Kidney (tissue), 14 donors: ENCODE data around the gene CRTC3. TPM values are rescaled to one million over a fixed set of nuclear protein-coding genes. Genes with fewer than 3 reads are reported as not detected.
A peak's percentile ranks its signal among the peaks of the same experiment; 100 is the strongest.

Source experiments
- DNase-seq, 5 donors: peaks; one replicate each; pipeline ENCODE4 v3.0.0-alpha.2; 2013 to 2020
- FAIRE-seq: peaks from 2 replicates; lab custom pipeline; 2012; peaks lifted over from hg19 to GRCh38; lab: Jason Lieb, UNC
- H3K27ac ChIP-seq, 2 donors: one replicate each; pipeline ENCODE4 v1.7.0; 2013; ENCODE audit warnings: low read depth in 2 of 2, low read length in 2 of 2, inconsistent platforms in 1 of 2
- H3K27me3 ChIP-seq: one replicate; pipeline ENCODE4 v1.7.1; 2013; ENCODE audit warnings: low read length, inconsistent platforms; ENCODE audit not compliant: control insufficient read depth, insufficient read depth
- H3K36me3 ChIP-seq, 3 donors: one replicate each; pipeline versions ENCODE4 v1.7.0 to v1.7.1; 2013; ENCODE audit warnings: low read length in 3 of 3, control low read depth in 1 of 3, inconsistent platforms in 1 of 3; ENCODE audit not compliant: insufficient read depth in 3 of 3, control insufficient read depth in 2 of 3
- H3K4me1 ChIP-seq, 3 donors: one replicate each; pipeline versions ENCODE4 v1.7.0 to v1.7.1; 2013; ENCODE audit warnings: low read length in 3 of 3, inconsistent platforms in 1 of 3, low read depth in 1 of 3; ENCODE audit not compliant: control insufficient read depth in 2 of 3, insufficient read depth in 2 of 3
- H3K4me3 ChIP-seq, 3 donors: one replicate each; pipeline versions ENCODE4 v1.7.0 to v1.8.1; 2013; ENCODE audit warnings: low read length in 3 of 3, control low read depth in 1 of 3, inconsistent platforms in 1 of 3
- H3K9ac ChIP-seq, 3 donors: one replicate each; pipeline versions ENCODE4 v1.7.0 to v1.7.1; 2013; ENCODE audit warnings: low read length in 3 of 3, control low read depth in 1 of 3, inconsistent platforms in 1 of 3
- H3K9me3 ChIP-seq, 3 donors: one replicate each; pipeline versions ENCODE4 v1.7.0 to v1.7.1; 2013; ENCODE audit warnings: low read length in 3 of 3, control low read depth in 1 of 3, inconsistent platforms in 1 of 3; ENCODE audit not compliant: control insufficient read depth in 2 of 3, insufficient read depth in 1 of 3
- CTCF ChIP-seq: IDR thresholded peaks from 3 replicates; pipeline ENCODE4 v1.5.1; 2012; ENCODE audit warnings: mild to moderate bottlenecking, moderate library complexity, borderline replicate concordance; ENCODE audit not compliant: insufficient read depth; ENCODE audit errors: extremely low read depth
- intact Hi-C: fragments of 100-400 bp; cut with DNase I; formaldehyde crosslinking; loops from one replicate; pipeline ENCODE4 v1.11.1; 2022
- polyA plus RNA-seq: library from polyadenylated mRNA; stranded (reverse); fragments of 350-450 nt; fragmentation: Illumina TruSeq; extraction: RNeasy Lipid Tissue Mini Kit (QIAGEN cat#74804); gene quantifications from one replicate; pipeline ENCODE4 v1.2.3, GENCODE V29; 2014; ENCODE audit warnings: low read depth, low replicate concordance; ENCODE audit not compliant: insufficient read depth
- total RNA-seq: library from RNA; stranded (reverse); fragmentation: NEBNext Ultra II Directional; extraction: Animal tissue kit (Norgen Biotek cat#: 25700); gene quantifications from one replicate; pipeline ENCODE4 v1.2.1, GENCODE V29; 2021
- donor health status: control.
- donor health status: control.
- donor health status: control.
- donor health status: control.
- donor health status: control.
- donor health status: DM: yes; HTN: yes; CAD: no.
- donor health status: Normal renal cell carcinoma (clear cell type).

The CRTC3 gene
- total and polyA plus RNA-seq, 2 donors from 2014 or later, result 9.2 to 49.0 TPM

- FAIRE-seq, result no peak
- H3K27me3 ChIP-seq, result no peaks in the 10 kb centered on the region
- H3K4me3 ChIP-seq, result peak overlapping the region in 2 of 3 donors; percentile 42 to 65
- H3K36me3 ChIP-seq, result no peaks in the 10 kb centered on the region
- no peak for TF ChIP-seq CTCF
- no peaks in the 10 kb centered on the region for H3K9me3 ChIP-seq
- H3K27ac ChIP-seq, result peak overlapping the region; percentile 84 to 87
- peak overlapping the region in 2 of 3 donors; percentile 60 to 80 for H3K9ac ChIP-seq
- peaks cover 0 to 8% (median 0%) of the 10 kb centered on the region in 3 donors for H3K4me1 ChIP-seq
- peak in 2 of 5 donors; percentile 56 to 66 for DNase-seq
- intact Hi-C loops, result no loop called here
Measured at GRCh38 chr15:90529011-90529370, 732 bp upstream of the CRTC3 start.

- peaks cover 0 to 8% (median 1%) of the 10 kb centered on the region in 3 donors for H3K4me1 ChIP-seq
- FAIRE-seq, result no peak
- intact Hi-C loops, result no loop called here
Measured at GRCh38 chr15:90530250-90531051, 728 bp downstream of the CRTC3 start.

GRCh38 chr15:90531147-90531546 is 1.4 kb downstream of the CRTC3 start:
- Histone ChIP-seq H3K9me3 (no peaks in the 10 kb centered on the region), H3K4me1 (peaks cover 0 to 8% (median 6%) of the 10 kb centered on the region in 3 donors), H3K27ac (no peak overlapping the region), H3K27me3 (no peaks in the 10 kb centered on the region), H3K9ac (peak overlapping the region; percentile 62 to 86 (median 75)), H3K4me3 (peak overlapping the region; percentile 35 to 85 (median 69)), H3K36me3 (no peaks in the 10 kb centered on the region)
- FAIRE-seq (no peak), DNase-seq (peak in 1 of 5 donors; percentile 21)
- TF ChIP-seq CTCF, result no peak
- intact Hi-C loops, result no loop called here

More at GRCh38 chr15:90530250-90531051, 728 bp downstream of the CRTC3 start:
- H3K4me3 ChIP-seq, result peak overlapping the region; percentile 35 to 85 (median 69)
- H3K36me3 ChIP-seq, result no peaks in the 10 kb centered on the region
- no peaks in the 10 kb centered on the region for H3K9me3 ChIP-seq
- no peaks in the 10 kb centered on the region for H3K27me3 ChIP-seq
- peak overlapping the region; percentile 85 to 91 for H3K27ac ChIP-seq
- peak overlapping the region; percentile 62 to 86 (median 75) for H3K9ac ChIP-seq
- no peak for TF ChIP-seq CTCF
- DNase-seq, result peak; percentile 75 to 87 (median 84)
